Measurements from ENCODE around the gene TMEM218. TPM values are rescaled to one million over a fixed set of nuclear protein-coding genes. Genes with fewer than 3 reads are reported as not detected.

The TMEM218 gene
- total and polyA plus RNA-seq, 2 donors (not counting 3 experiments of a cell fraction or from before 2014, with no cell fraction given) = 23.8 to 45.1 TPM

DNA sequence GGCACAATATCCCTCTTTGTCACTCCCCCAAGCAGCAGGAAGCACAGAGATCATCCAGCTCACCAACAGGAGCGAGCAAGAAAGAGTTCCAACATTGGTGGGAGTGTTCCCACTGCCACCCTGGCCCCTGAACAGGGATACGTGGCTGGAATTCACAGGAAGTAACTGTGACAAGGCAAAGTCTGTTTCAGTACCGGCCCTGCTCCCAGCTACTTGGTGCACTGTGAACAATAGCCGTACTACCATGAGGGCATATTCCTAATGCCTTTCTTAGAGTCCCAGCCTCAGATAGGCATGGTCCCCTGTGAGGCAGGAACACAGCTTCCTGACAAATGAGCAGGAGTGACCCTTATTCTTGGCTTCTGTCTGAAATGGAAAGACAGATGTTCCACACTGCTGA lies 50.1 kb downstream of the TMEM218 start:
- Histone ChIP-seq H3K4me3 (replicated peaks in 1 of 3; ENCODE audit: insufficient read depth in 1 of 3, low read depth in 1 of 3, low read length in 3 of 3) (no peak overlapping the region), H3K36me3 (ENCODE audit: control insufficient read depth in 2 of 2, extremely low read depth in 1 of 2, insufficient read depth in 2 of 2, low read length in 2 of 2) (no peaks in the 10 kb centered on the region), H2AFZ (ENCODE audit: low read depth, low read length) (no peak overlapping the region), H3K9me1 (replicated peaks; ENCODE audit: control insufficient read depth, extremely low read depth, insufficient read depth, low read length) (no peaks in the 10 kb centered on the region), H4K20me1 (replicated peaks; ENCODE audit: control insufficient read depth, extremely low read depth, insufficient read depth, low read length) (no peaks in the 10 kb centered on the region), H3K9me3 (replicated peaks; ENCODE audit: control insufficient read depth, insufficient read depth, low read length) (no peaks in the 10 kb centered on the region), H3K9ac (replicated peaks; ENCODE audit: extremely low read depth, insufficient read depth, low read length) (no peak overlapping the region), H3K27me3 (ENCODE audit: control insufficient read depth in 2 of 2, insufficient read depth in 2 of 2, low read length in 2 of 2) (no peaks in the 10 kb centered on the region), H3K4me1 (ENCODE audit: control insufficient read depth, extremely low read depth, insufficient read depth, low read length) (peaks cover 9% of the 10 kb centered on the region), H3K27ac (ENCODE audit: insufficient read depth, low read depth, low read length) (no peak overlapping the region), H3K4me2 (ENCODE audit: insufficient read depth, low read length) (no peak overlapping the region), H3K79me2 (ENCODE audit: control insufficient read depth, insufficient read depth, low read length) (no peaks in the 10 kb centered on the region)
- CTCF ChIA-PET = interaction anchor here (1.3 to 1.4 kb wide), 2 partner anchors 63 to 368 kb away, joined by 3 read pairs; no protein-coding TSS in a partner anchor
- DNase-seq (ENCODE audit: low read depth, low spot score) (no peak), FAIRE-seq (no peak)
- dilution Hi-C loops (cut with MboI; ENCODE audit: extremely low pct_ligation_motif_present, low sequenced_read_pairs) (no loop called here), intact Hi-C loops (cut with micrococcal nuclease) (no loop called here)
- BruUV-seq (replicated peaks) = no TSS peak
- TF ChIP-seq MYC (IDR thresholded peaks at IDR 0.05; ENCODE audit: low read depth, low read length) = no peak
- TF ChIP-seq, protein P1, sequence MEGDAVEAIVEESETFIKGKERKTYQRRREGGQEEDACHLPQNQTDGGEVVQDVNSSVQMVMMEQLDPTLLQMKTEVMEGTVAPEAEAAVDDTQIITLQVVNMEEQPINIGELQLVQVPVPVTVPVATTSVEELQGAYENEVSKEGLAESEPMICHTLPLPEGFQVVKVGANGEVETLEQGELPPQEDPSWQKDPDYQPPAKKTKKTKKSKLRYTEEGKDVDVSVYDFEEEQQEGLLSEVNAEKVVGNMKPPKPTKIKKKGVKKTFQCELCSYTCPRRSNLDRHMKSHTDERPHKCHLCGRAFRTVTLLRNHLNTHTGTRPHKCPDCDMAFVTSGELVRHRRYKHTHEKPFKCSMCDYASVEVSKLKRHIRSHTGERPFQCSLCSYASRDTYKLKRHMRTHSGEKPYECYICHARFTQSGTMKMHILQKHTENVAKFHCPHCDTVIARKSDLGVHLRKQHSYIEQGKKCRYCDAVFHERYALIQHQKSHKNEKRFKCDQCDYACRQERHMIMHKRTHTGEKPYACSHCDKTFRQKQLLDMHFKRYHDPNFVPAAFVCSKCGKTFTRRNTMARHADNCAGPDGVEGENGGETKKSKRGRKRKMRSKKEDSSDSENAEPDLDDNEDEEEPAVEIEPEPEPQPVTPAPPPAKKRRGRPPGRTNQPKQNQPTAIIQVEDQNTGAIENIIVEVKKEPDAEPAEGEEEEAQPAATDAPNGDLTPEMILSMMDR (IDR thresholded peaks at IDR 0.05; ENCODE audit: extremely low read depth in 1 of 2, insufficient read depth in 1 of 2, low read depth in 1 of 2, low read length in 2 of 2) = no peak
- TF ChIP-seq FOS (IDR thresholded peaks at IDR 0.05; ENCODE audit: borderline replicate concordance, insufficient read depth, low read length) = no peak
- TF ChIP-seq POLR2AphosphoS5 (IDR thresholded peaks at IDR 0.05; ENCODE audit: insufficient read depth, low read depth, low read length) = no peak
- no peak for TF ChIP-seq GATA2 (IDR thresholded peaks at IDR 0.05; ENCODE audit: insufficient read depth, insufficient read length, low read depth, low read length)
- TF ChIP-seq JUN (IDR thresholded peaks at IDR 0.05; ENCODE audit: borderline replicate concordance, insufficient read depth, insufficient read length, low read depth) = no peak
- TF ChIP-seq, protein P2, sequence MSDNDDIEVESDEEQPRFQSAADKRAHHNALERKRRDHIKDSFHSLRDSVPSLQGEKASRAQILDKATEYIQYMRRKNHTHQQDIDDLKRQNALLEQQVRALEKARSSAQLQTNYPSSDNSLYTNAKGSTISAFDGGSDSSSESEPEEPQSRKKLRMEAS (IDR thresholded peaks at IDR 0.05; ENCODE audit: insufficient read depth, insufficient read length) = no peak
- TF ChIP-seq EZH2 (IDR thresholded peaks at IDR 0.05; ENCODE audit: borderline replicate concordance, low read depth, low read length, severe bottlenecking) = no peak
- TF ChIP-seq POLR2A (IDR thresholded peaks at IDR 0.05; ENCODE audit: low read depth, low read length) = no peak
- POLR2A ChIA-PET = no interaction called here
